SK-N-SH (cell line): Measurements from ENCODE around the gene PCSK6. TPM values are rescaled to one million over a fixed set of nuclear protein-coding genes. Genes with fewer than 3 reads are reported as not detected.

Source experiments
- CTCF ChIA-PET: fragments of 300-600, 350-600 bp; formaldehyde crosslinking; extraction: SDS; loops from one replicate; lab custom pipeline; 2021; lab: Yijun Ruan, JAX
- POLR2A ChIA-PET: fragments of 350-600 bp; sonication (Branson Sonifier 250); formaldehyde crosslinking; extraction: SDS; loops from one replicate; lab custom pipeline; 2020; ENCODE audit warnings: antibody characterized with exemption, inconsistent platforms; lab: Yijun Ruan, JAX
- DNase-seq: peaks from one replicate; pipeline ENCODE4 v3.0.0; 2012
- H2AFZ ChIP-seq: fragments of 200-600 bp; sonication (generic); 2 replicates; pipeline ENCODE4 v1.8.1; 2016; ENCODE audit warnings: antibody characterized with exemption, mild to moderate bottlenecking, low read depth
- H3F3A ChIP-seq: fragments of 200-600 bp; sonication (generic); replicated peaks from 2 replicates; pipeline ENCODE3; 2016; ENCODE audit warnings: antibody characterized with exemption, mild to moderate bottlenecking; ENCODE audit not compliant: insufficient read depth
- H3K27ac ChIP-seq, 2 experiments: fragments of 200-500 bp in 1 of 2; fragments of 200-600 bp in 1 of 2; sonication (Bioruptor generic) in 1 of 2; sonication (generic), shearing (Covaris generic) in 1 of 2; 2 replicates each; pipeline versions ENCODE4 v1.5.1 to v1.6.1; 2014 to 2016; ENCODE audit warnings: low read depth in 2 of 2, inconsistent platforms in 1 of 2, low read length in 1 of 2, mild to moderate bottlenecking in 1 of 2, mixed read lengths in 1 of 2
- H3K27me3 ChIP-seq: fragments of 200-600 bp; sonication (generic), shearing (Covaris generic); 2 replicates; pipeline ENCODE4 v1.6.1; 2016; ENCODE audit warnings: mixed run types; ENCODE audit not compliant: insufficient read depth
- H3K36me3 ChIP-seq, 2 experiments: fragments of 200-500 bp in 1 of 2; fragments of 200-600 bp in 1 of 2; sonication (Bioruptor generic) in 1 of 2; sonication (generic) in 1 of 2; replicated peaks in 1 of 2; 2 replicates each; pipeline versions ENCODE3 to v1.5.1; 2014 to 2016; ENCODE audit warnings: low read length in 1 of 2, mild to moderate bottlenecking in 1 of 2; ENCODE audit not compliant: insufficient read depth in 2 of 2, control insufficient read depth in 1 of 2
- H3K4me1 ChIP-seq, 2 experiments: fragments of 200-500 bp in 1 of 2; fragments of 200-600 bp in 1 of 2; sonication (Bioruptor generic) in 1 of 2; sonication (generic), shearing (Covaris generic) in 1 of 2; 2 replicates each; pipeline versions ENCODE4 v1.5.1 to v1.6.1; 2014 to 2016; ENCODE audit warnings: low read depth in 1 of 2, low read length in 1 of 2, mixed run types in 1 of 2; ENCODE audit not compliant: insufficient read depth in 2 of 2, control insufficient read depth in 1 of 2
- H3K4me2 ChIP-seq: fragments of 200-600 bp; sonication (generic), shearing (Covaris generic); 2 replicates; pipeline ENCODE4 v1.6.1; 2017; ENCODE audit warnings: mixed run types
- H3K4me3 ChIP-seq, 2 experiments: fragments of 200-500 bp in 1 of 2; fragments of 200-600 bp in 1 of 2; sonication (Bioruptor generic) in 1 of 2; sonication (generic), shearing (Covaris generic) in 1 of 2; 2 replicates each; pipeline versions ENCODE4 v1.5.1 to v1.8.1; 2014 to 2016; ENCODE audit warnings: low read depth in 2 of 2, inconsistent platforms in 1 of 2, low read length in 1 of 2, mild to moderate bottlenecking in 1 of 2, mixed read lengths in 1 of 2, moderate library complexity in 1 of 2
- H3K79me2 ChIP-seq: fragments of 200-600 bp; sonication (generic); 2 replicates; pipeline ENCODE4 v1.8.1; 2017; ENCODE audit warnings: mild to moderate bottlenecking; ENCODE audit not compliant: insufficient read depth
- H3K9ac ChIP-seq: fragments of 200-600 bp; sonication (generic); 2 replicates; pipeline ENCODE4 v1.6.1; 2017; ENCODE audit warnings: mixed run types
- H3K9me2 ChIP-seq: fragments of 200-600 bp; sonication (generic); 2 replicates; pipeline ENCODE4 v1.6.1; 2017; ENCODE audit warnings: mixed run types
- H3K9me3 ChIP-seq: fragments of 200-600 bp; sonication (generic); 2 replicates; pipeline ENCODE4 v1.6.1; 2017; ENCODE audit warnings: mixed run types, mild to moderate bottlenecking, moderate library complexity
- H4K20me1 ChIP-seq: fragments of 200-600 bp; sonication (generic); 2 replicates; pipeline ENCODE4 v1.6.1; 2017; ENCODE audit warnings: mild to moderate bottlenecking, mixed run types; ENCODE audit not compliant: insufficient read depth
- CHD2 ChIP-seq: fragments of 150-350 bp; IDR thresholded peaks from 2 replicates; pipeline ENCODE4 v1.6.1; 2018; ENCODE audit warnings: low read length; ENCODE audit not compliant: partially characterized antibody
- CTCF ChIP-seq: fragments of 200-600 bp; sonication (generic); IDR thresholded peaks from 2 replicates; pipeline ENCODE4 v1.6.1; 2017; ENCODE audit warnings: antibody characterized with exemption, mild to moderate bottlenecking, moderate library complexity
- EP300 ChIP-seq, 2 experiments: IDR thresholded peaks; 2 replicates each; pipeline versions ENCODE4 v1.4.0 to v1.6.1; 2012; ENCODE audit warnings: borderline replicate concordance in 1 of 2, low read depth in 1 of 2, low read length in 1 of 2
- FOSL2 ChIP-seq: IDR thresholded peaks from 2 replicates; pipeline ENCODE4 v1.4.0; 2012; ENCODE audit warnings: low read depth, mild to moderate bottlenecking, moderate library complexity, borderline replicate concordance
- FOXJ3 ChIP-seq: sonication (generic); formaldehyde crosslinking; IDR thresholded peaks from 2 replicates; pipeline ENCODE4 v1.5.1; 2020; ENCODE audit warnings: mild to moderate bottlenecking, missing genetic modification reagents
- GABPA ChIP-seq: IDR thresholded peaks from 2 replicates; pipeline ENCODE4 v1.4.0; 2012; ENCODE audit warnings: low read depth, mild to moderate bottlenecking
- IRF3 ChIP-seq: fragments of 150-350 bp; IDR thresholded peaks from 2 replicates; pipeline ENCODE4 v1.6.1; 2016; ENCODE audit warnings: mild to moderate bottlenecking, low read depth, low read length
- JUND ChIP-seq: IDR thresholded peaks from 2 replicates; pipeline ENCODE4 v1.4.0; 2012
- NFIC ChIP-seq: IDR thresholded peaks from 2 replicates; pipeline ENCODE4 v1.4.0; 2012; ENCODE audit warnings: borderline replicate concordance
- POLR2AphosphoS5 ChIP-seq: IDR thresholded peaks from 2 replicates; pipeline ENCODE4 v1.6.1; 2012; ENCODE audit warnings: low read depth, low read length
- RCOR1 ChIP-seq: fragments of 150-350 bp; IDR thresholded peaks from 2 replicates; pipeline ENCODE4 v1.6.1; 2017; ENCODE audit warnings: antibody characterized with exemption, low read length
- REST ChIP-seq: IDR thresholded peaks from 2 replicates; pipeline ENCODE4 v1.6.1; 2012; ENCODE audit warnings: mild to moderate bottlenecking, low read depth, low read length, moderate library complexity
- RFX5 ChIP-seq: IDR thresholded peaks from 2 replicates; pipeline ENCODE4 v1.6.1; 2012; ENCODE audit warnings: mild to moderate bottlenecking, improper control_type of control experiment, low read length
- SIN3A ChIP-seq: IDR thresholded peaks from 2 replicates; pipeline ENCODE4 v1.6.1; 2012; ENCODE audit warnings: low read depth, mild to moderate bottlenecking, low read length, moderate library complexity, borderline replicate concordance
- TCF12 ChIP-seq: IDR thresholded peaks from 2 replicates; pipeline ENCODE4 v1.4.0; 2012
- WGBS: methylation state at CpG from one replicate; pipeline ENCODE4 v1.1.6; 2017; ENCODE audit warnings: low lambda C conversion rate; 5-methylcytosine and 5-hydroxymethylcytosine counted together
- polyA plus RNA-seq, 3 experiments: library from polyadenylated mRNA; depleted of rRNA; stranded (reverse); fragments of >200 nt; gene quantifications; 2 replicates each; pipeline ENCODE4 v1.2.3, GENCODE V29; 2012
- TF ChIP-seq, protein P1 (sequence below): IDR thresholded peaks from 2 replicates; pipeline ENCODE4 v1.4.0; 2012; ENCODE audit warnings: low read depth, borderline replicate concordance
- TF ChIP-seq, protein P2 (sequence below): fragments of 150-350 bp; IDR thresholded peaks from 2 replicates; pipeline ENCODE4 v1.6.1; 2017; ENCODE audit warnings: antibody characterized with exemption, low read length, low read depth, borderline replicate concordance

PCSK6 gene
- polyA plus RNA-seq, 1 of the 3 experiments (the other 2 are of a cell fraction): 0.03 TPM

DNA sequence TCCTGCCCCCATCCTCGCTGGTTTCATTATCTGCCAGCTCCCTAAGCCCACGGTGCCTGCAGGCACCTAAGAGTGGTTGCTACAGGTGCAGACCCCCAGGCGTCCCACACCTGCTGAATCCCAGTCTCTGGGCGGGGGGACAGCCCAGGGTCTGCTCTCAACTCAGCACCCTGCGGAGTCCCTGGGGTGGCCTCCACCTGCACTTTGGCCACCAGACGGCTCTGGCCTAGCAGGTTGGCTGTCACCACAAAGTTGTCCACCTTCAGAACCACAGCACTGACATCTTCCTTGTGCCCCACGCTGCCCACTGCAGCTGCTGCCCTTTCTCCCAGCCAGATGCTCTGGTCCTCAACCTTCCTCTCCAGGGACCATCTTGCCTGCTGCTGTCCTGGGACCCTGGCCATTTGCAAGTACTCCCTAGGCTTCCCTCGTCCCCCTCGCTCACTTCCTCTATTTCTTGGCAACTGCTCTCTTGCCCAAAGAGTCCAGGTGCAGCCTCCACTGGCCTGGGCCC, 159.6 kb downstream of the PCSK6 start:
- Histone ChIP-seq H4K20me1 (no peaks in the 10 kb centered on the region), H3K9ac (no peak overlapping the region), H3K9me3 (no peaks in the 10 kb centered on the region), H2AFZ (no peak overlapping the region), H3F3A (no peaks in the 10 kb centered on the region), H3K27ac (no peak overlapping the region), H3K36me3 (no peaks in the 10 kb centered on the region), H3K9me2 (no peaks in the 10 kb centered on the region), H3K4me1 (no peaks in the 10 kb centered on the region), H3K79me2 (no peaks in the 10 kb centered on the region), H3K4me3 (no peak overlapping the region), H3K4me2 (no peak overlapping the region), H3K27me3 (peaks cover 8% of the 10 kb centered on the region; the same call in 1 of the 2 replicates)
- WGBS: 44% methylated on average over 9 of the region's 9 CpGs
- CTCF ChIA-PET: no interaction called here
- TF ChIP-seq SIN3A: no peak
- no peak for TF ChIP-seq RFX5
- no peak for TF ChIP-seq IRF3
- TF ChIP-seq, protein P1, sequence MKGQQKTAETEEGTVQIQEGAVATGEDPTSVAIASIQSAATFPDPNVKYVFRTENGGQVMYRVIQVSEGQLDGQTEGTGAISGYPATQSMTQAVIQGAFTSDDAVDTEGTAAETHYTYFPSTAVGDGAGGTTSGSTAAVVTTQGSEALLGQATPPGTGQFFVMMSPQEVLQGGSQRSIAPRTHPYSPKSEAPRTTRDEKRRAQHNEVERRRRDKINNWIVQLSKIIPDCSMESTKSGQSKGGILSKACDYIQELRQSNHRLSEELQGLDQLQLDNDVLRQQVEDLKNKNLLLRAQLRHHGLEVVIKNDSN: no peak
- TF ChIP-seq JUND: no peak
- TF ChIP-seq GABPA: no peak
- no peak for TF ChIP-seq CHD2
- TF ChIP-seq POLR2AphosphoS5: no peak
- no peak for TF ChIP-seq FOSL2
- TF ChIP-seq EP300 (IDR thresholded peaks at IDR 0.05; ENCODE audit: borderline replicate concordance in 1 of 2, low read depth in 1 of 2, low read length in 1 of 2): no peak
- TF ChIP-seq NFIC: no peak
- no peak for TF ChIP-seq CTCF
- no peak for TF ChIP-seq FOXJ3 (CRISPR knock-in tag)
- no peak for TF ChIP-seq TCF12
- no peak for TF ChIP-seq REST
- TF ChIP-seq, protein P2, sequence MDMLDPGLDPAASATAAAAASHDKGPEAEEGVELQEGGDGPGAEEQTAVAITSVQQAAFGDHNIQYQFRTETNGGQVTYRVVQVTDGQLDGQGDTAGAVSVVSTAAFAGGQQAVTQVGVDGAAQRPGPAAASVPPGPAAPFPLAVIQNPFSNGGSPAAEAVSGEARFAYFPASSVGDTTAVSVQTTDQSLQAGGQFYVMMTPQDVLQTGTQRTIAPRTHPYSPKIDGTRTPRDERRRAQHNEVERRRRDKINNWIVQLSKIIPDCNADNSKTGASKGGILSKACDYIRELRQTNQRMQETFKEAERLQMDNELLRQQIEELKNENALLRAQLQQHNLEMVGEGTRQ: no peak
- no peak for TF ChIP-seq RCOR1
- POLR2A ChIA-PET: no interaction called here
- DNase-seq: no peak
